GM04503 (cell line): ENCODE data around the gene NAA35.
"Not testable (repeated sequence)": the region's sequence is repeated elsewhere in the genome, so short reads cannot be mapped to it uniquely, and the experiment has no call there.

ENCODE experiments used
- DNase-seq: peaks from one replicate; pipeline ENCODE4 v3.0.0-alpha.2; 2012; ENCODE audit warnings: low read depth

NAA35 gene

GRCh38 chr9:85940832-85941621, at the start of gene NAA35:
NAA35 (plus strand) TSS chr9:85941146; CDS start chr9:85942160, 1,014 bp downstream.
- peak; percentile 86 for DNase-seq

DNA sequence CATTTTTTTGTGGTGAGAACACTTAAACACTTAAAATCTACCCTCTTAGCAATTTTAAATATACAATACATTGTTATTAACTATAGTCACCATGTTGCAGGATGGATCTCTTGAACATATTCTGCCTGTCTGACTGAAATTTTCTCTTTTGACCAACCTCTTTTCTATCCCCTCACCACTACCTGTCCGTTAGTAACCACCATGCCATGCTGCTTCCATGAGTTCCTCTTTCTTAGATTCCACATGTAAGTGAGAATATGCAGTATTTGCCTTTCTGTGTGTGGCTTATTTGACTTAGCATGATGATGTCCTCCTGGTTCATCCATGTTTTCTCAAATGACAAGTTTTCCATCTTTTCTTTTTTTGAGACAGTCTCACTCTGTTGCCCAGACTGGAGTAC, 48.5 kb upstream of the NAA35 start:
- no peak for DNase-seq

DNA sequence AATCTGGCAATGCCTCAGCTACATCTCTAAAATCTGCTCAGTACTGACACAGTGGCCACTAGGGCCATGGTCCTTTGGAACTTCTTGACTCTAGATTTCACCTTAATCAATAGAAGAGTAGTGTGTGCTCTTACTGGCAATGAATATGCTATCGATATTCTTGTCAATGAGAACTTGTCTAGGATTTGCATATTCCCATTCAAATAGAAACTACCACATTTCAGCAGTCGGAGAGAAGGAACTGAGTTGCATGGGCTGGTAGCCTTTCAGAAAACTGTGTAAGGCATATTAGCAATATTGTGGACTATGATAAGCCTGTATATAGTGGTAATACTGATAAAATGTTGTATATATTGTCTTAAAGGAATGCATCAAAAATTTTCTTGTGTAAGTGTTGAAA, 45.3 kb upstream of the NAA35 start:
- no peak for DNase-seq

GRCh38 chr9:85897848-85898247, 43.1 kb upstream of the NAA35 start:
- DNase-seq: no peak

- no peak for DNase-seq
These were observed 42.6 kb upstream of the NAA35 start for GRCh38 chr9:85898332-85898731.

DNA sequence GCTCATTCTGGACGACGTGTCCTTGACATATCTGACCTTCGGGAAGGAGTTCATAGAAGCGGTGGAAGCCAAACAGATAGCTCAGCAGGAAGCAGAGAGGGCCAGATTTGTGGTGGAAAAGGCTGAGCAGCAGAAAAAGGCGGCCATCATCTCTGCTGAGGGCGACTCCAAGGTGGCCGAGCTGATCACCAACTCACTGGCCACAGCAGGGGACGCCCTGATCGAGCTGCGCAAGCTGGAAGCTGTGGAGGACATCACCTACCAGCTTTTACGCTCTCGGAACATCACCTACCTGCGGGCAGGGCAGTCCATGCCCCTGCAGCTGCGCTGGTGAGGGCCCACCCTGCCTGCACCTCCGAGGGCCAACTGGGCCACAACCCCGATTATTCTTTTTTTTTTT, 41.6 kb upstream of the NAA35 start:
- DNase-seq: no peak

- DNase-seq: no peak
These were observed 40.3 kb upstream of the NAA35 start for GRCh38 chr9:85900504-85901201.

DNA sequence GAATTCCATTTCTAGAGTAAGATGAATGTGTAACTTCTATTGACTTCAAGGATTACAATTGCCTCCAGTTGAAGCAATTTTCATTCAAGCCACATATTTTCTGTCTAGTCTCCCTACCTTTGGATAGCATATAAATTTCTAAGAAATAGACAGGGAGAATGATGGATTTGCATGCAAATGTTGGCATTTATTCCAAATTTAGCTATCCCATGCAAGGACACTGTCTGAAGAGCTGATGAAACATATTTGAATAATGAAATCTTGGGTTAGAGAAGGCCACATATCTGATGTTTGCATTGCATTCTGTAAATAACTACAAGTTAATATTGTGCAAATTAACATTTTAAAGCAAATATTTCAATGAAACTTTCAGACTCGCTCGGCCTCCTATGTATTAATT, 36.0 kb upstream of the NAA35 start:
- DNase-seq: no peak

DNA sequence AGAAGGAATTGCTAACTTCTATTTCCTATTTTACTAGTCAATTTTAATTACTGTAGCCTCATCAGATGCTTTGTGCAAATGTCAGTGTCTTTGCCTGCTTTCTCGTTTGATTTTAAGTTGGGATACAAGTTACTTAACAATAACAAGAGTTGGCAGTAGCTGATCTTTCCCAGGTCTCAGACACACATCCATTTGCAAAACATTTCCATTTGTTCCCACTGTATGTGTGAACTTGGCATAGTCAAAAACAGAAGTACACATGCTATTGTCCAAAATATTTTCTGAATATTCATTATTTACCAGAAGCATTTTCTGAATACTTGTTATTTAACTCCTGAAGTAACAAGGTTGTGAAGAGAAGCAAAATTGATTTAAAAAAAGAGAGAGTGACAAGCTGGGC, 35.0 kb upstream of the NAA35 start:
- DNase-seq: no peak

DNA sequence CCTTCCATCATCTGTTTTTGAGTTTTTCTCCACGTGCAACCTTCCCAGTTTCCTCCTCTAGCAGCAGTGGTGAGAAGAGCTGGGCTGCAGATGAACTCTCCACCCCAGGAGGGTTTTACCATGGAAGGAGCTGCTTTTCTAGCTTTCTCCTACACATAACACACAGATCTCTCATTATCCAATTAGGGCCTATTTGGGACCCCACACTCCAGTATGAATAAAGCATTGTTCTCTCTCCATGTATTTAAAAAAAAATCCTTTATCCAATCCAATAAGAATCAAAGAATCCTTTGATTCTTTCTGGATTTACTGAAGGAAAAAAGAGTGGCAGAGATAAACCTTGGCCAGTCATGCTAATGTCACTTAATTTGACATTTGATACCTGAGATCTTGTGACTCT, 31.6 kb upstream of the NAA35 start:
- no peak for DNase-seq

GRCh38 chr9:85914108-85914507, 26.8 kb upstream of the NAA35 start:
- DNase-seq: no peak

DNA sequence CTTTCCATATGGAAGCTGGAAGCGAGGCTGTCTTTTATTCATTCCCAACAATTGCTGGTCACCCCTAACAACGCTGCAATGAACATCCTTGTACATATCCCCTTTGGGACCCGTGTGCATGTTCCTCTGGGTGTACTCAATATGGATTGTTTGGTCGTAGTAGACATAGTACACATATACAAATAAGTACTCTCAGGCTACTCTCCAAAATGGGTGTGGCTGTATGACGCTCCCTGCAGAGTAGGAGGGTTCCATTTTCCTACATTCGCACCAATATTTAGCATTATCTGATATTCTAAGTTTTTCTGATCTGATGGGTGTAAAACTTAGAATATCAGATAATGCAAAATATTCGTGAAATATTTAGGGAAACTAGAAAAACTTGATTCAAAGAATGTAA, 23.2 kb upstream of the NAA35 start:
- DNase-seq: no peak

DNA sequence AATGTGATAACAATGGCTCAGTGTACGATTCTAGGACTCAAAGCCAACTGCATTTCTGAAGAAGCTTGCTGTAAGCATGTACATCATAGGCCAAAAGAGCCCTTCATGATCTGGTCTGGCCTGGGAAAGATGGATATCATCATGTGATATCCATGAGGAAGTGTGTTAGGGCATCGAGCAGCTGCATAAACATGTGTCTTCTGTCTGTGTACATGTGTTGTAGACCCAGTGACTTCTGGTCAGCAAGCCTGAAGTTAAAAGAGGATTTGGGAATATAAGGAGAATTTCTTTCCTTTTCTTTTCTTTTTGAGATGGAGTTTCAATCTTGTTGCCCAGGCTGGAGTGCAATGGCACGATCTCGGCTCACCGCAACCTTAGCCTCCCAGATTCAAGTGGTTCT, 15.5 kb upstream of the NAA35 start:
- no peak for DNase-seq

DNA sequence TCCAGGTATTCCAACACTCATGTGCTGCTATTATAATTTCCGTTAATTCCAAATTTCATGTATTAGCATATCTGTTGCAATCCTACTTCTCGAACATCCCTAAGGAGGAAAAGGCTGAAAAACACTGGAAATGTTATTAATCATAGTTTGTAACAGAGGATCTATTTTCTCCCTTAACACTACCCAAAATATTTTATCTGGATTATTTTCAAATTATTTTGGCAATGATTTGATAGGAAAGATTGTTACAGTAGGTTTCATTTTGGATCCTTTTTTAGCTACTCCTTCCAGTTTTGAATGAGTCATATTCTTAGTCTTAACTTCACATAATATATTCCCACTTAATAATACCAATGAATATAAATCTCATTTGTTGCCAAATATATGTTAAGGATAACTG, 13.9 kb upstream of the NAA35 start:
- DNase-seq: no peak

GRCh38 chr9:85931495-85931894, 9.5 kb upstream of the NAA35 start:
- DNase-seq: no peak

DNA sequence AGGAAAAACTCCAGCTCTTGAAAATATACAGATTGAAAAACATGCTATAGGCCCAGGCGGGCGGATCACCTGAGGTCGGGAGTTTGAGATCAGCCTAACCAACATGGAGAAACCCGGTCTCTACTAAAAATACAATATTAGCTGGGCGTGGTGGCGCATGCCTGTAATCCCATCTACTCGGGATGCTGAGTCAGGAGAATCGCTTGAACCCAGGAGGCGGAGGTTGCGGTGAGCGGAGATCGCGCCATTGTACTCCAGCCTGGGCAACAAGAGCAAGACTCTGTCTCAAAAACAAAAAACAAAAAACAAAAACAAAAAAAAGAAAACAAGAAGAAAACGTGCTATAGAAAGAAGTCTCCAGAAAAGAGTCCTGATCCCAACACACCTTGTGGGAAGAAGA, 5.0 kb upstream of the NAA35 start:
- not testable (repeated sequence) for DNase-seq

DNA sequence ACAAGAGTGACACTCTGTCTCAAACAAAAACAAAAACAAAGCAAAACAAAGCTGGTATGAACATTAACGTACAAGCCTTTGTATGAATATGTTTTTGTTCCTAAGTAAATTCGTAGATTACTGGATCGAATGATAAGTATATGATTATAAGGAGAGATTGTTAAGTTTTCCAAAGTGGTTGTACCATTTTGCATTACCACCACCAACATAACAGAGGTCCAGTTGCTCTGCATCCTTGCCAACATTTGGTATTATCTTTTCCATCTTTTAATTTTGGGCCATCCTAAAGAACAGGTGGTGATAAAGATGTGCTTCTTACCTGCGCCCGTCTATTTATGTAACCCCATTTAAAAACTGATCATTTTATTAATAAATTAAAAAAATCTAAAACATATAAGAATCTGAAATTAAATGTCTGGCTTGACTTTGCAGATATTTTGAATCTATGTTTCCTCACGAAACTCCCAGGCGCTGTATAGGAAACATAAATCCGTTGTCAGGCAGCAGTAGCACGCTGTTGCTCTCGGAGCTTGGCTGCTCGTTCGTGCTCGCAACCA, 593 bp upstream of the NAA35 start:
- no peak for DNase-seq

DNA sequence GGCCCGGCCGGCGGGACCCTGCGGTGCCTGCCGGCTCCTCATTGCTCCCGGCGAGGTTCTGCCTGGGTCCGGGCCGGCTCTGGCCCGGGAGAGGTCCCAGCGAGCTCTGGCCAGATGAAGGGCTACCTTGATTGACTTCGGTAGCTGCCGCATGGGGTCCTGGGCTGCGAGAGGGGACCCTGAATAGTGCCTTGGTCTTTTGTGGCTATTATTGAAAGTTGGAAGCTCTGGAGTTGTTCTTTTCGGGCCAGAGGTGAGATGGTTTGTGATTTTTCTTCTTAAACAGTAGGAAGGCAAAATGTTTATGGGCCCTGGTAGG, 635 bp downstream of the NAA35 start:
- DNase-seq: no peak

DNA sequence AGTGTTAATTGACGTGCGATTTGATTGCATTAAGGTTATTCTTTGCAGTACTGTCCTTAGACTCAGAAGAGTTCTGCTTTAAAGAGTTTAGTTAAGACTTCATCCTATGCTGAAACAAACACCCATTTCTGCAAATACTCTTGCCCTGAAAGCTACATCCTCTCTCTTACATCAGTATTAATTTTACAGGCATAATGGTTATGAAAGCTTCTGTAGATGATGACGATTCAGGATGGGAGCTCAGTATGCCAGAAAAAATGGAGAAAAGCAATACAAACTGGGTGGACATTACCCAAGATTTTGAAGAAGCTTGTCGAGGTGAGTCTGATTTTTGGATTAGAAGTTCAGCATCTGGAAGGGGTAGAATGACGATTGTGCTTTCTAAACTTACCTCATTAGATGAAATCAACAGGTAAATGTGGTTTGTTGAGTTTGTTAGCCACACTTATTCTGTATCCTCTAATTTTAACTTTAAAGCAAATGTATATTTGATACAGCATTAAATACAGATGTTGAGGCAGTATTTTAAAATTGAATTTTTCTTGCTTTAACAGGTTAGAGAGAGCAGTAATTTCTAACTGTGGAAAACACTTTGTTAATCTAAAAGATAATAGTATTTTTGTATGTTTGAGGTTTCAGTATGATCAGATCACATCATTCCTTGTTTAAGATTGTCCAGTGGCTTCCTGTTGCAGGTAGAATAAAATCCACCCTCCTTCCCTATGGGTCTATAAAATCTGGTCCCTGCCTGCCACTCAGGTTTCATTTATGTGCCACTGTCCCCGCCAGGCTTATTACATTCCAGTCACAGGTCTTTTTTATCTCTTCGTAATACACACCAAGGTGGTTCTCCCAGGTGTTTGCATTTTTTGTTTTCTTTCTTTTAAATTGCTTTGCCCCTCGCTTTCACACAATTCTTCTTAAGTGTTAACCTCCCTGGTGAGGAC, 1.3 kb downstream of the NAA35 start:
- no peak for DNase-seq

DNA sequence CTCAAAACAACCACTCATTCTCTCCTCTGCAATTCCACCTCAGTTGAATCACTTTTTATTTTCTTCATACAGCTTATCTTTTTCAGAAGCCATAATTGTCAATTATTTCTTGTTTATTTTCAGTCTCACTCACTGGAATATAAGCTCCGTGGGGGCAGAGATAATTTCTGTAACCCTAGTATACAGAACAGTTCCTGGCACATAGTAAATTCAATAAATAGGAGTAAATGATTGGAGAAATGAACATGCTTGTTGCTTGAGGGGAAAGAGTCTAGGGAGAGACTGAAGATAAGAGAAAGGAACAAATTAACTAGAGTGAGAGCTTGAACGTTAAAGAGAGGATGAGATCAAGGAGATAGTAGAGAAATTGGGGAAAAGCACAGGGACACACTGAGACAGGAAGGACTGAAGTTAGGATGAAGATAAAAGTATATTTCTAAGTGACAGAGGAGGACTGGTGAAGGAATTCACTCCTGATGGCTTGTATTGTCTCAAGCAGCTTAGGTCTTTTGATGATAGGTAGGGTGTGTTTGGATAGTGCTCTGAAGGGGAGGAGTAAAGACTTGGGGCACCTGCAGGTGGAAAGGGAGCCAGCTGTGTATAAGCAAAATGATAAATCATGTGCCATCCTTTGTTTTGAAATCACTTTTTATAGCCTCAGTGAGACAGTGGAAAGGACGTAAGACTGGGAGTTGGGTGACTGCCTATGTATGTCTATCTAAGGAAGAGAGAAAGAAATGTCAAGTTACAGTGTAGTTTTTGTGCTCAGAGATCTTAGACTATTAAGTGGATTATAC, 2.2 kb downstream of the NAA35 start:
- DNase-seq: no peak

GRCh38 chr9:85943757-85944430, 2.9 kb downstream of the NAA35 start:
- no peak for DNase-seq
